H9 (cell line): Measurements from ENCODE around the gene ARVCF. TPM values are rescaled to one million over a fixed set of nuclear protein-coding genes. Genes with fewer than 3 reads are reported as not detected.

Source experiments
- DNase-seq: peaks from one replicate; pipeline ENCODE4 v3.0.0-alpha.2; 2017
- H2AFZ ChIP-seq: one replicate; pipeline ENCODE4 v1.6.1; 2013; ENCODE audit warnings: mild to moderate bottlenecking, low read length, control low read depth, moderate library complexity
- H2AK5ac ChIP-seq: 2 replicates; pipeline ENCODE4 v1.6.1; 2013; ENCODE audit warnings: low read length, control low read depth, mixed read lengths; ENCODE audit not compliant: insufficient read length
- H2BK120ac ChIP-seq: one replicate; pipeline ENCODE4 v1.6.1; 2013; ENCODE audit warnings: low read depth, mild to moderate bottlenecking, low read length, control low read depth, inconsistent platforms; ENCODE audit not compliant: poor library complexity, severe bottlenecking
- H2BK12ac ChIP-seq: 2 replicates; pipeline ENCODE4 v1.6.1; 2013; ENCODE audit warnings: low read length, control low read depth, mixed read lengths, low read depth; ENCODE audit not compliant: insufficient read length
- H2BK15ac ChIP-seq: 2 replicates; pipeline ENCODE4 v1.6.1; 2013; ENCODE audit warnings: low read depth, low read length, control low read depth
- H2BK20ac ChIP-seq: one replicate; pipeline ENCODE4 v1.6.1; 2013; ENCODE audit warnings: low read depth, mild to moderate bottlenecking, low read length, control low read depth, inconsistent platforms; ENCODE audit not compliant: poor library complexity, severe bottlenecking
- H2BK5ac ChIP-seq: 2 replicates; pipeline ENCODE4 v1.6.1; 2013; ENCODE audit warnings: low read length, control low read depth, mixed read lengths; ENCODE audit not compliant: insufficient read length
- H3K14ac ChIP-seq: 2 replicates; pipeline ENCODE4 v1.6.1; 2013; ENCODE audit warnings: low read length, control low read depth; ENCODE audit not compliant: insufficient read depth
- H3K18ac ChIP-seq: 2 replicates; pipeline ENCODE4 v1.6.1; 2013; ENCODE audit warnings: low read depth, mild to moderate bottlenecking, mixed read lengths, low read length, control low read depth; ENCODE audit not compliant: insufficient read length
- H3K23ac ChIP-seq: 2 replicates; pipeline ENCODE4 v1.6.1; 2013; ENCODE audit warnings: low read length, control low read depth, mixed read lengths, low read depth; ENCODE audit not compliant: insufficient read length
- H3K23me2 ChIP-seq: 2 replicates; pipeline ENCODE4 v1.6.1; 2013; ENCODE audit warnings: low read depth, mild to moderate bottlenecking, mixed read lengths, low read length, control low read depth; ENCODE audit not compliant: insufficient read length, poor library complexity, severe bottlenecking
- H3K27ac ChIP-seq: 2 replicates; pipeline ENCODE4 v1.5.1; 2013; ENCODE audit warnings: low read length, control low read depth, mixed read lengths, low read depth; ENCODE audit not compliant: insufficient read length
- H3K27me3 ChIP-seq: 2 replicates; pipeline ENCODE4 v1.6.1; 2013; ENCODE audit warnings: low read length, control low read depth, inconsistent platforms; ENCODE audit not compliant: insufficient read depth
- H3K4ac ChIP-seq: 2 replicates; pipeline ENCODE4 v1.6.1; 2013; ENCODE audit warnings: low read depth, mild to moderate bottlenecking, control low read depth, inconsistent platforms, low read length, moderate library complexity
- H3K4me1 ChIP-seq: 2 replicates; pipeline ENCODE4 v1.6.1; 2013; ENCODE audit warnings: low read length, control low read depth, inconsistent platforms; ENCODE audit not compliant: insufficient read depth
- H3K4me2 ChIP-seq: 2 replicates; pipeline ENCODE4 v1.6.1; 2013; ENCODE audit warnings: low read length, control low read depth, mixed read lengths; ENCODE audit not compliant: insufficient read length, insufficient read depth
- H3K56ac ChIP-seq: 2 replicates; pipeline ENCODE4 v1.6.1; 2013; ENCODE audit warnings: low read depth, mild to moderate bottlenecking, mixed read lengths, low read length, control low read depth; ENCODE audit not compliant: insufficient read length
- H3K79me1 ChIP-seq: 2 replicates; pipeline ENCODE4 v1.6.1; 2013; ENCODE audit warnings: low read depth, mild to moderate bottlenecking, moderate library complexity, low read length, control low read depth, inconsistent platforms; ENCODE audit not compliant: insufficient read depth, poor library complexity, severe bottlenecking
- H3K79me2 ChIP-seq: 2 replicates; pipeline ENCODE4 v1.6.1; 2013; ENCODE audit warnings: low read length, control low read depth, inconsistent platforms; ENCODE audit not compliant: insufficient read depth
- H3K9ac ChIP-seq: 2 replicates; pipeline ENCODE4 v1.6.1; 2013; ENCODE audit warnings: low read length, control low read depth, mixed read lengths; ENCODE audit not compliant: insufficient read length; ENCODE audit errors: extremely low read depth
- H3K9me3 ChIP-seq: one replicate; pipeline ENCODE4 v1.6.1; 2013; ENCODE audit warnings: low read depth, low read length, inconsistent platforms; ENCODE audit not compliant: control insufficient read depth
- H3T11ph ChIP-seq: one replicate; pipeline ENCODE4 v1.6.1; 2013; ENCODE audit warnings: mild to moderate bottlenecking, low read length, control low read depth, inconsistent platforms
- H4K20me1 ChIP-seq: one replicate; pipeline ENCODE4 v1.6.1; 2013; ENCODE audit not compliant: control insufficient read depth, insufficient read length, insufficient read depth
- H4K5ac ChIP-seq: 2 replicates; pipeline ENCODE4 v1.6.1; 2013; ENCODE audit warnings: low read depth, mild to moderate bottlenecking, mixed read lengths, low read length, control low read depth; ENCODE audit not compliant: insufficient read length
- H4K8ac ChIP-seq: replicated peaks from 2 replicates; pipeline ENCODE4 v1.6.1; 2013; ENCODE audit warnings: low read length, control low read depth, mixed read lengths, low read depth; ENCODE audit not compliant: insufficient read length
- H4K91ac ChIP-seq: 2 replicates; pipeline ENCODE4 v1.6.1; 2013; ENCODE audit warnings: low read depth, mild to moderate bottlenecking, moderate library complexity, mixed read lengths, low read length, control low read depth; ENCODE audit not compliant: insufficient read length
- H3K27ac Mint-ChIP-seq, 3 experiments: 2 replicates in 2 of 3; 3 replicates in 1 of 3; pipeline ENCODE4 v1.8.0; 2020 to 2021; ENCODE audit warnings: mixed read lengths in 3 of 3, mild to moderate bottlenecking in 1 of 3, moderate library complexity in 1 of 3
- H3K27me3 Mint-ChIP-seq: 2 replicates; pipeline ENCODE4 v1.8.0; 2021; ENCODE audit warnings: low read depth, mild to moderate bottlenecking, moderate library complexity, mixed read lengths
- H3K36me3 Mint-ChIP-seq, 3 experiments: 2 replicates in 2 of 3; 3 replicates in 1 of 3; pipeline ENCODE4 v1.8.0; 2020 to 2021; ENCODE audit warnings: low read depth in 3 of 3, mixed read lengths in 3 of 3; ENCODE audit not compliant: insufficient read depth in 1 of 3
- H3K4me1 Mint-ChIP-seq, 2 experiments: 2 replicates each; pipeline ENCODE4 v1.8.0; 2020; ENCODE audit warnings: mixed read lengths in 2 of 2
- H3K4me3 Mint-ChIP-seq, 2 experiments: 2 replicates in 1 of 2; 3 replicates in 1 of 2; pipeline ENCODE4 v1.8.0; 2020 to 2021; ENCODE audit warnings: mild to moderate bottlenecking in 2 of 2, mixed read lengths in 2 of 2, moderate library complexity in 1 of 2
- H3K9me3 Mint-ChIP-seq, 2 experiments: 2 replicates in 1 of 2; 3 replicates in 1 of 2; pipeline ENCODE4 v1.8.0; 2020; ENCODE audit warnings: mild to moderate bottlenecking in 2 of 2, mixed read lengths in 2 of 2, moderate library complexity in 1 of 2
- CTCF ChIP-seq: fragments of 200-600 bp; sonication (generic); conservative IDR thresholded peaks from 3 replicates; pipeline ENCODE4 v1.8.0; 2021; ENCODE audit warnings: antibody characterized with exemption, mild to moderate bottlenecking
- WGBS: extraction: QIAGEN DNeasy Blood & Tissue Kit; methylation state at CpG from one replicate; pipeline ENCODE4 v1.1.7; 2013; ENCODE audit warnings: missing lambda C conversion rate, low lambda C conversion rate, mixed read lengths; ENCODE audit not compliant: insufficient read length; ENCODE audit errors: extremely low coverage; 5-methylcytosine and 5-hydroxymethylcytosine counted together
- total RNA-seq: library from RNA; stranded (reverse); gene quantifications from 2 replicates; pipeline ENCODE4 v1.2.1, GENCODE V29; 2021

ARVCF gene
- total RNA-seq, 1 experiment from 2014 or later: 40.7 TPM

- TF ChIP-seq CTCF: no peak
- Mint-ChIP-seq H3K27ac (no peak overlapping the region), H3K36me3 (peaks cover 7 to 26% (median 21%) of the 10 kb centered on the region in 3 experiments; a peak in 6 of 7 replicates), H3K9me3 (no peaks in the 10 kb centered on the region), H3K4me3 (no peak overlapping the region), H3K4me1 (peaks cover 5 to 6% of the 10 kb centered on the region in 2 experiments; a peak in 3 of 4 replicates), H3K27me3 (no peaks in the 10 kb centered on the region)
- Histone ChIP-seq H4K5ac (no peak overlapping the region), H2BK15ac (no peak overlapping the region), H3K27me3 (no peaks in the 10 kb centered on the region), H3K27ac (no peak overlapping the region), H2BK12ac (no peak overlapping the region), H2AFZ (no peak overlapping the region), H4K20me1 (peaks cover 3% of the 10 kb centered on the region), H3K4ac (no peak overlapping the region), H2BK120ac (no peak overlapping the region), H3K4me1 (no peaks in the 10 kb centered on the region; the same call in 1 of the 2 replicates), H4K91ac (no peak overlapping the region), H3K79me2 (no peaks in the 10 kb centered on the region), H3K56ac (no peak overlapping the region), H3K18ac (no peak overlapping the region), H3K14ac (no peak overlapping the region; the same call in 1 of the 2 replicates), H2BK20ac (no peak overlapping the region), H2AK5ac (no peak overlapping the region), H3K4me2 (no peak overlapping the region), H3K23ac (no peak overlapping the region), H2BK5ac (no peak overlapping the region), H3K9ac (no peak overlapping the region), H3K23me2 (no peaks in the 10 kb centered on the region), H3K79me1 (peaks cover 4% of the 10 kb centered on the region), H3T11ph (no peak overlapping the region), H3K9me3 (no peaks in the 10 kb centered on the region), H4K8ac (no peak overlapping the region)
- no CpG with 5 or more reads among the region's 33 CpGs for WGBS
- no peak for DNase-seq
These were observed 35.3 kb downstream of the ARVCF start for GRCh38 chr22:19981171-19981960.
